ENCODE measurements around the gene HLA-C.
A peak's percentile ranks its signal among the peaks of the same experiment; 100 is the strongest.
"Not testable (repeated sequence)": the region's sequence is repeated elsewhere in the genome, so short reads cannot be mapped to it uniquely, and the experiment has no call there.

HLA-C gene

GRCh38 chr6:31271641-31272357, at the start of gene HLA-C:
Gene HLA-C (minus strand): TSS chr6:31272092. CDS start chr6:31272071, 21 bp downstream.
- DNase-seq (ENCODE audit: low read depth in 2 of 2), result peak; percentile 84 to 86

GRCh38 chr6:31321005-31321707, 49.3 kb upstream of the HLA-C start:
- no peak for DNase-seq (ENCODE audit: low read depth in 2 of 2)

DNA sequence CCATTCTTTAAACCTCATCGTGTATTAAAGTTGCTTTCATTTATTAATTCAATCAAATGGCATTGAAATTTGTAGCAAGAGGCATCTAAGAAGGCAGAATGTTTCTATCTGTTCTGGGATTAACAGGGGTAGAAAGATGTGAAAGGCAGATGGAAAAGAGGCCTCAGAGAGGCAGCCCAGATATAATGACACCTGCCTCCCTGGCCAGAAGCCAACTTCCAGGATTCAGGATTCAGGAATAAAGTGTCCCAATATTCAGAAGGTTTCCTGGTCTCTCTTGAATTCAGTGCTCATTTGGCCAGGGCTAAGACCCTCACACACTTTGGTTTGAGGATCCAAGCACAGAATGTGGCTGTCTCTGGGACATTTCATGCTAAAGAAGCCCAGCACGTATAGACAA, 45.1 kb upstream of the HLA-C start:
- no peak for DNase-seq (ENCODE audit: low read depth in 2 of 2)

GRCh38 chr6:31309641-31310040, 37.7 kb upstream of the HLA-C start:
- no peak for DNase-seq (ENCODE audit: low read depth in 2 of 2)

DNA sequence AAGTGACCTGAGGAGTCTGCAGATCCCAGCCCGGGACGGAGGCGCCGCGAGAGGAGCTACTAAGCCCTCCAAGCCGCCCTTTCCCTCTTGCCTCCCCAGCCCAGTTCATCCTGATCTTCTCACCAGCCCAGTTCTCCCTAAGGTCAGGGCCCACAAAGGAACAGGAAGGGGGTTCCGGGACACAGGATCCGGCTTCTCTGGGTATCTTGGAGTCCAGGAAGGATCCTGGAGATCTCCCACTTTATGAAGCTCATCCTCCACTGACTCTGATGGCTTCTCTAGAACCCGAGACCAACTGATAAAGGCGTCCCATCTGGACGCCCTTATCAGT, 36.9 kb upstream of the HLA-C start:
- DNase-seq (ENCODE audit: low read depth in 2 of 2), result no peak

DNA sequence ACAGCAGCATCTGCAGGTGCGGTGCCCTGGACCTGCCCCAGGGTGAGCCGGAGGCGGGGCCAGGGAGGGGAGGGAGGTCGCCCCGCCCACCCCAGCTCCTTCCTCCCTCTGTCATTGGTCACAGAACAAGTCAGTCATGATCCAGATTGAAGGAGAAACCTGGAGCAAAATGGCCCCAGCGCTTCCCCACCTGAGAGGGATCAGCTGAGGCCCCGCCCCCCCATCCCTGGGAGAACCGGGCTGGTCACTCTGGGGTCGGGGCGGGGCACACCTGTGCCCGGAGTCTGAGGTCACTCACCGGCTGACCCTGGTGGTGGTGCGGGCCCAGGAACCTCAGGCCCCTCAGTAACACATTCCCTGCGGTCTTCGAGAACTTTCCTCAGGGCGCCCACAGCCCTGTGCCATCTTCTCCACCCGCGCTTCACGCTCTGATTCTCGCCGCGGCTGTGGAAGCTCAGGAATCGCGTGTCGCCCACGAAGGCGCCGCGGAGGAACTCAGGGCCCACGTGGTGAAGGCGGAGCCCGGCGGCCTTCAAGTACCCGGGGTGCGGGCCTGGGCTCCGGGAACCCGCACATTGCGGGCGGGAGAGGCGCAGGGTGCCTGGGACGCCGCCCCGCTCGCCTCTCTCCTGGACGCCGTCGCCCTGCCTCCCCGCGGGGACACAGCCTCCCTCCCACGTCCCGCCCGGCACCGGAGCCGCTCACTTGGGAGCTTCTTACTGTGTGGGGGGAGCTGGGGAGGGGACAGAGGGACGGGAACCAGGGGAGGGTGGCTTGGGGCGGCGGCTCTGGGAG, 36.4 kb upstream of the HLA-C start:
- no peak for DNase-seq (ENCODE audit: low read depth in 2 of 2)

GRCh38 chr6:31307669-31308049, 35.8 kb upstream of the HLA-C start:
- DNase-seq (ENCODE audit: low read depth in 2 of 2), result no peak

- DNase-seq (ENCODE audit: low read depth in 2 of 2), result no peak
Measured at GRCh38 chr6:31305703-31306219, 33.9 kb upstream of the HLA-C start.

GRCh38 chr6:31304683-31305082, 32.8 kb upstream of the HLA-C start:
- DNase-seq (ENCODE audit: low read depth in 2 of 2), result no peak

- DNase-seq (ENCODE audit: low read depth in 2 of 2), result no peak
Measured at GRCh38 chr6:31300797-31301196, 28.9 kb upstream of the HLA-C start.

GRCh38 chr6:31299947-31300346, 28.1 kb upstream of the HLA-C start:
- no peak for DNase-seq (ENCODE audit: low read depth in 2 of 2)

DNA sequence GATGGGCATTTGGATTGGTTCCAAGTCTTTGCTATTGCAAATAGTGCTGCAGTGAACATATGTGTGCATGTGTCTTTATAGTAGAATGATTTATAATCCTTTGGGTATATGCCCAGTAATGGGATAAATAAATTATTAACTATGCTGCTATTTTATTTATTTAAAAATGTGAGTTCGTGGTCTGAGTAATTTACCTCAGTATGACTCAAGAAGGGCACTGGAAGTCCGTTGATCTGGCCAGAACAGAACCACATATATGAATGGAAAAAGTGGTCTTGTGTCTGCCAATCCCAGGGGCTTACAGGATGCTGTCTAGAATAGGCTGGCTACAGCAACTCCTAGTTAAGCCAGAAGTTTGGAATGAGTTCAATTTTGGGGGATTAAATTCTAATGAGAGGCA, 27.6 kb upstream of the HLA-C start:
- no peak for DNase-seq (ENCODE audit: low read depth in 2 of 2)

DNA sequence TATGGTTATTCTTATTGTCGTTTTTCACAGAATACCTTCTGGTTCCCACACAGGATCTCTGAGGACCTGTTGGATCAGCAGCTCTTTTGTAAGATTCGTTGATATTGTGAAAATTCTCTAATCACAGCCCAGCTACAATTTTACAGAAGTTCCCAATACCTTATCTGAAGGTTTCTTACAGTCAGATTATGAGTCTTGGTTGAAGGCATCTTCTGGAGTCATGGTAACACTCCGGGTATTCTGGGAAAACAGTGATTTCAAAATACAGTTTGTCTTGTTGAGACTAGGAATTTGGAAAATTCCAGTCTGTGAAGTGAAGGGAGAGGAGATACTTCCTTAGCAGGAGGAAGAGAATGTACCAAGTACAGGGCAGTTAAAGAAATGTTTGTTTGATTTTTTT, 22.2 kb upstream of the HLA-C start:
- no peak for DNase-seq (ENCODE audit: low read depth in 2 of 2)

GRCh38 chr6:31293343-31293742, 21.5 kb upstream of the HLA-C start:
- DNase-seq (ENCODE audit: low read depth in 2 of 2), result peak; percentile 3 to 10

- no peak for DNase-seq (ENCODE audit: low read depth in 2 of 2)
Measured at GRCh38 chr6:31289788-31290187, 17.9 kb upstream of the HLA-C start.

DNA sequence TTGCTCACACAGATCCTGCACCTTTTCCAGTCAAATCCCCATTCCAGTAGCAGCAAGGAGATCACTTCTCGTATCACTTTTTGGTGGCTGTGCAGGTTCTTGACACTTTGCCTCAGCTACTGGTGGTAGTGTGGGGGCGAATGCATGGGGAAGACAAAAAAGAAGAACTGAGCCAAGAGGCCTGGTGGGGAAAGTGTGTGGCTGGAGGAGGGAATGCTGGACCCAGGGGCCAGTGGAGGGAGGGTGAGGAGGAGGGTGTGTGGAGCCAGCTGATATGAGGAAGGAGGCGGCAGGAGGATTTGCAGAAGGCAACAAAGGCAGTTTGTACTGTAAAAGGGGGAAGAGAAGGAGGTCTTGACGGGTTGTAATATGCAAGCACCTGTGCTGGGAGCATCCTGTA, 15.7 kb upstream of the HLA-C start:
- DNase-seq (ENCODE audit: low read depth in 2 of 2), result no peak

DNA sequence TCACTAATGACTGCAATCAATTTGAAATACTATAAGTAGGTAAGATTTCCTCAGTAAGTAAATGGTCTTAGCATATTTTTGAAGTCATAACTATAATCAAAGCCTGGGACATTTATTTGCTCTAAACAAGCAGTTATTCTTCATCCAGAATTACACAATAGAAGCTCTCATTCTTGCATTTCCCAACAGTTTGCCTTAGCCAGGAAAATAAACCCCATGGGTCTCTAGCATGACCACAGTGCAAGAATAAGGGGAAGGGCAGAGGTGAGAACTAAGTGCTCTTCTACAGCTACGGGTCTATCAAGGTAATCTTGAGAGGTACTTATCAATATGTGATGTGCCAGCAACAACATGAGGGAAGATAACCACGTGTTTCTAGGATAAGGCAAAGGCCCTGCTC, 14.1 kb upstream of the HLA-C start:
- DNase-seq (ENCODE audit: low read depth in 2 of 2), result no peak

DNA sequence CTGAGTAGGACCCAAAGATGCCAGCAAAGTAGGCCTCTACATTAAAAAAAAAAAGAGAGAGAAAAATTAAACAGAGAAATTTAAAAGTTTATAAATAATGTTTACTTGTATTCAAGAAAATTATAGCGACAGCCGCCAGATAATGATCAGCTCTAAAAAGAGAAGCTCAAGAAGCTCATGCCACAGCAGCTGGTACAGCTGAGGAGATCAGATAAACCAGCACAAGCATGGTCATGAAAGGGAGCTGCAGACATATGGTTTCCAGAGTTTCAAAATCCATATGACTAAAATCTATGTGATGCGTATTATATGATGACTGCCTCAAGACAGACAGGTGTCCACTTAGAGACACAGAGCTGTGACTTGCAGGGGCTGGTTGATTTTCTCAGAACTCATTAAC, 13.6 kb upstream of the HLA-C start:
- DNase-seq (ENCODE audit: low read depth in 2 of 2), result no peak

DNA sequence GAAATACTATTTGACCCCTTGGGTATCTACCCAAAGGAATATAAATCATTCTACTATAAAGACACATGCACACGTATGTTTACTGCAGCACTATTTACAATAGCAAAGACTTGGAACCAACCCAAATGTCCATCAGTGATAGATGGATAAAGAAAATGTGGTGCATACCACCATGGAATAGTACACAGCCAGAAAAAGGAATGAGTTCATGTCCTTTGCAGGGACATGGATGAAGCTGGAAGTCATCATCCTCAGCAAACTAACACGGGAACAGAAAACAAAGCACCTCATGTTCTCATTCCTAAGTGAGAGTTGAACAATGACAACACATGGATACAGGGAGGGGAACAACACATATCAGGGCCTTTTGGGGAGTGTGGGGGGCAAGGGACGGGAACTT, 7.8 kb upstream of the HLA-C start:
- not testable (repeated sequence) for DNase-seq (ENCODE audit: low read depth in 2 of 2)

DNA sequence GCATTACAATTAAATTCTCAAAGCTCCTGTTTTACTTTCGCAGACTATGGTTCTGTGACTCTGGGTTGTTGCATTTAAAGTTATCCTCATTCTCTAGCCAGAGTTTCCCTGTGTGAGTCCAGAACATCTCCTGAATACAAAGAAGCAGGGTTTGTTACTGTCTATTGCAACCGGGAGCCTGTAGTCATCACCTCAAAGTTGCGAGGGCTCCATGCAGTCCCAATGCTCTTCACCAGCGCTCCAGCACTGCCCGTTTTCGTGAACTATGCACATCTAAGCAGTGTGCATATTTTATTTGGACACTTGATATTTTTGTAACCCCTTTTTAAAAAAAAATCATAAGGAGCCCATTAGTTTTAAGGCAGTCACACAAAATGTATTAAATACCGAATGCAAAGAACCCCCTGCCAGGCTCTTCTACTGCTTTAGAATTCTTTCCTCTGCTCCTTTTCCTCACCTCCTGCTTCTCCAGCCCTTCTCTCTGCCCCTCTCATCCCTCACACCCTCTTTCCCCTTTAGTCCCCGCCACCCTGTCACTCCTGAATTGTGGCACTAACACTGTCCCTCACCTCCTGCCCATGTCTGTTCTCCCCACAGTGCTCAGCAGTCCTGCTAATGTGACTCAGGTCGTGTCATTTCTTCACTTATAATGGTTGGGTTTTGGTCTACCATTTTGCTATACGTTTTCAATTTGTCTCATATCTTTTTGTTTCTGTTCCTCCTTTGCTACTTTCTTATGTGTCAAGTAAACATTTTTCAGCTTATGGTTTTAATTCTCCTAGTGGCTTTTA, 1.1 kb upstream of the HLA-C start:
- no peak for DNase-seq (ENCODE audit: low read depth in 2 of 2)

GRCh38 chr6:31272436-31272835, 544 bp upstream of the HLA-C start:
- no peak for DNase-seq (ENCODE audit: low read depth in 2 of 2)
